Measurements from ENCODE around the gene AK4.

DNA sequence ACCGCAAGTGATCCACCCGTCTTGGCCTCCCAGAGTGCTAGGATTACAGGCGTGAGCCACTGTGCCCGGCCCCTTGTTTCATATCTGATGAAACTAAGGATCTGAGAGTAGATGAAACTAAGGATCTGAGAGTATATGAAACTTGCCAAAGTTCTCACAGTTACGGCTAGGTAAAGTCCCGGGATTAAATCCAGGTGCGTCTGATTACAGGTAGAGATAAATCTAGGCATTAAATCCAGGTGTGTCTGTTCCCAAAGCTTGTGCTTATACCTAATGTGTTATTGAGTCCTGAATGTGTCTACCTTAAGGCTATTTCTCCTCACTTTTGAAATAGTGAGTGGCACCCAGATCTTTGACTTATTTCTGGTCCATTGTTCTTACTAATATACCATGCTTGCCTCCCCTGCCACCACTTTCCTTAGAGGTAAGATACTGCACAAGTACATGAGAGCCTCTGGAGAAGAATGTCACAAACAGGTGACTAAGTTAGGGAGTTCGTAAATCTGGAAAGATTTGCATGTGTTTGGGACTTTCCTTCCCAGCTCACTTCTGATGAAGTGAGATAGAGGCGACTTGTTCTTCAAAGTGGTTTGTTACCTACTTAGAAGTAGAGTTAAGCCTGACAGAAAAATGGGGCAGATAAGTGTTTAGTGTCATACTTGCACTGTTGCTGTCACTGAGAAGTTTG lies 66.5 kb downstream of the AK4 start:
- TF ChIP-seq, protein P1, sequence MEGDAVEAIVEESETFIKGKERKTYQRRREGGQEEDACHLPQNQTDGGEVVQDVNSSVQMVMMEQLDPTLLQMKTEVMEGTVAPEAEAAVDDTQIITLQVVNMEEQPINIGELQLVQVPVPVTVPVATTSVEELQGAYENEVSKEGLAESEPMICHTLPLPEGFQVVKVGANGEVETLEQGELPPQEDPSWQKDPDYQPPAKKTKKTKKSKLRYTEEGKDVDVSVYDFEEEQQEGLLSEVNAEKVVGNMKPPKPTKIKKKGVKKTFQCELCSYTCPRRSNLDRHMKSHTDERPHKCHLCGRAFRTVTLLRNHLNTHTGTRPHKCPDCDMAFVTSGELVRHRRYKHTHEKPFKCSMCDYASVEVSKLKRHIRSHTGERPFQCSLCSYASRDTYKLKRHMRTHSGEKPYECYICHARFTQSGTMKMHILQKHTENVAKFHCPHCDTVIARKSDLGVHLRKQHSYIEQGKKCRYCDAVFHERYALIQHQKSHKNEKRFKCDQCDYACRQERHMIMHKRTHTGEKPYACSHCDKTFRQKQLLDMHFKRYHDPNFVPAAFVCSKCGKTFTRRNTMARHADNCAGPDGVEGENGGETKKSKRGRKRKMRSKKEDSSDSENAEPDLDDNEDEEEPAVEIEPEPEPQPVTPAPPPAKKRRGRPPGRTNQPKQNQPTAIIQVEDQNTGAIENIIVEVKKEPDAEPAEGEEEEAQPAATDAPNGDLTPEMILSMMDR (IDR thresholded peaks at IDR 0.05 in 4 of 5, conservative IDR thresholded peaks at IDR 0.05 in 1 of 5) = no peak
- TF ChIP-seq POLR2A (IDR thresholded peaks at IDR 0.05) = no peak
